HG03175 (cell line): ENCODE data around the gene BARHL2.

Source experiments
- ATAC-seq: cut with Tn5 transposase; IDR thresholded peaks from one replicate; pipeline ENCODE4 v1.9.1; 2021; ENCODE audit warnings: mild to moderate bottlenecking, moderate library complexity; ENCODE audit not compliant: unreplicated experiment

Gene BARHL2

GRCh38 chr1:90716552-90717355, at the start of gene BARHL2:
Gene BARHL2 (minus strand): TSS chr1:90717302. CDS start chr1:90717195, 107 bp downstream.
- no peak for ATAC-seq

- no peak for ATAC-seq
Measured at GRCh38 chr1:90763930-90764329, 46.8 kb upstream of the BARHL2 start.

- ATAC-seq = no peak
Measured at GRCh38 chr1:90763506-90763905, 46.4 kb upstream of the BARHL2 start.

GRCh38 chr1:90761781-90762589, 44.9 kb upstream of the BARHL2 start:
- ATAC-seq = no peak

- ATAC-seq = no peak
Measured at GRCh38 chr1:90761156-90761555, 44.1 kb upstream of the BARHL2 start.

- ATAC-seq = no peak
Measured at GRCh38 chr1:90753556-90753955, 36.5 kb upstream of the BARHL2 start.

- no peak for ATAC-seq
Measured at GRCh38 chr1:90748668-90749067, 31.6 kb upstream of the BARHL2 start.

GRCh38 chr1:90746857-90747256, 29.8 kb upstream of the BARHL2 start:
- no peak for ATAC-seq

GRCh38 chr1:90745972-90746371, 28.9 kb upstream of the BARHL2 start:
- no peak for ATAC-seq

GRCh38 chr1:90732136-90732535, 15.0 kb upstream of the BARHL2 start:
- no peak for ATAC-seq

- no peak for ATAC-seq
Measured at GRCh38 chr1:90731382-90732050, 14.4 kb upstream of the BARHL2 start.

- no peak for ATAC-seq
Measured at GRCh38 chr1:90730243-90731022, 13.3 kb upstream of the BARHL2 start.

GRCh38 chr1:90729504-90730242, 12.6 kb upstream of the BARHL2 start:
- no peak for ATAC-seq

GRCh38 chr1:90728502-90729287, 11.6 kb upstream of the BARHL2 start:
- no peak for ATAC-seq

GRCh38 chr1:90727917-90728501, 10.9 kb upstream of the BARHL2 start:
- ATAC-seq = no peak

- ATAC-seq = no peak
Measured at GRCh38 chr1:90726986-90727480, 9.9 kb upstream of the BARHL2 start.

GRCh38 chr1:90726425-90726985, 9.4 kb upstream of the BARHL2 start:
- ATAC-seq = no peak

GRCh38 chr1:90725657-90726424, 8.7 kb upstream of the BARHL2 start:
- no peak for ATAC-seq
